ENCODE results near the gene SLX4IP.

SLX4IP gene

GRCh38 chr20:10555393-10555792, 120.3 kb downstream of the SLX4IP start:
- no peak for TF ChIP-seq POLR2A (IDR thresholded peaks at IDR 0.05; ENCODE audit: low read depth, low read length)
- FAIRE-seq (no peak), DNase-seq (ENCODE audit: insufficient read length, low spot score) (no peak)

- DNase-seq (ENCODE audit: insufficient read length, low spot score): no peak
- no peak for TF ChIP-seq POLR2A (IDR thresholded peaks at IDR 0.05; ENCODE audit: low read depth, low read length)
- FAIRE-seq: peak; percentile 27
Observed at GRCh38 chr20:10555865-10556308, 120.8 kb downstream of the SLX4IP start.

- no peak for TF ChIP-seq POLR2A (IDR thresholded peaks at IDR 0.05; ENCODE audit: low read depth, low read length)
- FAIRE-seq: no peak
- DNase-seq (ENCODE audit: insufficient read length, low spot score): no peak
Observed at GRCh38 chr20:10556519-10557083, 121.5 kb downstream of the SLX4IP start.

- no peak for TF ChIP-seq POLR2A (IDR thresholded peaks at IDR 0.05; ENCODE audit: low read depth, low read length)
- DNase-seq (ENCODE audit: insufficient read length, low spot score) (no peak), FAIRE-seq (no peak)
Observed at GRCh38 chr20:10557685-10558084, 122.6 kb downstream of the SLX4IP start.

GRCh38 chr20:10558635-10559187, 123.6 kb downstream of the SLX4IP start:
- DNase-seq (ENCODE audit: insufficient read length, low spot score) (no peak), FAIRE-seq (peak; percentile 78)
- TF ChIP-seq POLR2A (IDR thresholded peaks at IDR 0.05; ENCODE audit: low read depth, low read length): no peak

- no peak for TF ChIP-seq POLR2A (IDR thresholded peaks at IDR 0.05; ENCODE audit: low read depth, low read length)
Observed at GRCh38 chr20:10559266-10559665, 124.2 kb downstream of the SLX4IP start.

GRCh38 chr20:10560686-10561085, 125.6 kb downstream of the SLX4IP start:
- no peak for TF ChIP-seq POLR2A (IDR thresholded peaks at IDR 0.05; ENCODE audit: low read depth, low read length)
- no peak for DNase-seq (ENCODE audit: insufficient read length, low spot score)
- no peak for FAIRE-seq

More at GRCh38 chr20:10559266-10559665, 124.2 kb downstream of the SLX4IP start:
- no peak for FAIRE-seq
- DNase-seq (ENCODE audit: insufficient read length, low spot score): no peak

- FAIRE-seq: no peak
- TF ChIP-seq POLR2A (IDR thresholded peaks at IDR 0.05; ENCODE audit: low read depth, low read length): no peak
- no peak for DNase-seq (ENCODE audit: insufficient read length, low spot score)
Observed at GRCh38 chr20:10561302-10561701, 126.2 kb downstream of the SLX4IP start.

GRCh38 chr20:10562899-10563298, 127.8 kb downstream of the SLX4IP start:
- FAIRE-seq (no peak), DNase-seq (ENCODE audit: insufficient read length, low spot score) (no peak)
- TF ChIP-seq POLR2A (IDR thresholded peaks at IDR 0.05; ENCODE audit: low read depth, low read length): no peak

- DNase-seq (ENCODE audit: insufficient read length, low spot score) (no peak), FAIRE-seq (no peak)
- no peak for TF ChIP-seq POLR2A (IDR thresholded peaks at IDR 0.05; ENCODE audit: low read depth, low read length)
Observed at GRCh38 chr20:10563935-10564492, 128.9 kb downstream of the SLX4IP start.

- DNase-seq (ENCODE audit: insufficient read length, low spot score): no peak
- FAIRE-seq: no peak
Observed at GRCh38 chr20:10565191-10565921, 130.3 kb downstream of the SLX4IP start.

GRCh38 chr20:10565922-10566897, 131.1 kb downstream of the SLX4IP start:
- no peak for FAIRE-seq

More at GRCh38 chr20:10565191-10565921, 130.3 kb downstream of the SLX4IP start:
- TF ChIP-seq POLR2A (IDR thresholded peaks at IDR 0.05; ENCODE audit: low read depth, low read length): no peak

GRCh38 chr20:10568032-10568431, 132.9 kb downstream of the SLX4IP start:
- TF ChIP-seq POLR2A (IDR thresholded peaks at IDR 0.05; ENCODE audit: low read depth, low read length): no peak
- no peak for DNase-seq (ENCODE audit: insufficient read length, low spot score)
- no peak for FAIRE-seq

More at GRCh38 chr20:10565922-10566897, 131.1 kb downstream of the SLX4IP start:
- TF ChIP-seq POLR2A (IDR thresholded peaks at IDR 0.05; ENCODE audit: low read depth, low read length): no peak
- DNase-seq (ENCODE audit: insufficient read length, low spot score): no peak

Data from H54 (cell line).